ENCODE results near the gene MESD.
A peak's percentile ranks its signal among the peaks of the same experiment; 100 is the strongest.

The MESD gene

GRCh38 chr15:80996247-80996646, 6.6 kb upstream of the MESD start:
- Histone ChIP-seq H3K4me3 (ENCODE audit: low read depth in 1 of 2, low read length in 1 of 2) (no peak overlapping the region), H3K36me3 (no peaks in the 10 kb centered on the region), H3K4me1 (ENCODE audit: control insufficient read depth in 1 of 2, insufficient read depth in 1 of 2, low read depth in 1 of 2, low read length in 1 of 2) (peaks cover 14 to 15% of the 10 kb centered on the region in 2 experiments), H3K27ac (no peak overlapping the region), H3K9me3 (no peaks in the 10 kb centered on the region), H3K27me3 (no peaks in the 10 kb centered on the region)
- TF ChIP-seq CTCF (IDR thresholded peaks at IDR 0.05) = peak; percentile 73

- H3K9me3 ChIP-seq = no peaks in the 10 kb centered on the region
- no peak for TF ChIP-seq CTCF (IDR thresholded peaks at IDR 0.05)
- H3K4me3 ChIP-seq (ENCODE audit: low read depth in 1 of 2, low read length in 1 of 2) = no peak overlapping the region
- H3K27ac ChIP-seq = no peak overlapping the region
- H3K36me3 ChIP-seq = no peaks in the 10 kb centered on the region
- H3K4me1 ChIP-seq (ENCODE audit: control insufficient read depth in 1 of 2, insufficient read depth in 1 of 2, low read depth in 1 of 2, low read length in 1 of 2) = peaks cover 19 to 24% of the 10 kb centered on the region in 2 experiments
- H3K27me3 ChIP-seq = no peaks in the 10 kb centered on the region
These were observed 2.8 kb upstream of the MESD start for GRCh38 chr15:80992441-80992840.

GRCh38 chr15:80992006-80992405, 2.4 kb upstream of the MESD start:
- H3K27ac ChIP-seq = no peak overlapping the region
- H3K36me3 ChIP-seq = no peaks in the 10 kb centered on the region
- H3K27me3 ChIP-seq = no peaks in the 10 kb centered on the region
- H3K4me1 ChIP-seq (ENCODE audit: control insufficient read depth in 1 of 2, insufficient read depth in 1 of 2, low read depth in 1 of 2, low read length in 1 of 2) = peaks cover 19 to 24% of the 10 kb centered on the region in 2 experiments
- TF ChIP-seq CTCF (IDR thresholded peaks at IDR 0.05) = no peak
- no peaks in the 10 kb centered on the region for H3K9me3 ChIP-seq
- no peak overlapping the region for H3K4me3 ChIP-seq (ENCODE audit: low read depth in 1 of 2, low read length in 1 of 2)

- H3K27ac ChIP-seq = no peak overlapping the region
- TF ChIP-seq CTCF (IDR thresholded peaks at IDR 0.05) = no peak
- H3K27me3 ChIP-seq = no peaks in the 10 kb centered on the region
- no peaks in the 10 kb centered on the region for H3K36me3 ChIP-seq
- H3K9me3 ChIP-seq = no peaks in the 10 kb centered on the region
- no peak overlapping the region for H3K4me3 ChIP-seq (ENCODE audit: low read depth in 1 of 2, low read length in 1 of 2)
- peaks cover 19 to 24% of the 10 kb centered on the region in 2 experiments for H3K4me1 ChIP-seq (ENCODE audit: control insufficient read depth in 1 of 2, insufficient read depth in 1 of 2, low read depth in 1 of 2, low read length in 1 of 2)
These were observed 1.8 kb upstream of the MESD start for GRCh38 chr15:80991421-80991820.

GRCh38 chr15:80990955-80991354, 1.3 kb upstream of the MESD start:
- Histone ChIP-seq H3K4me1 (ENCODE audit: control insufficient read depth in 1 of 2, insufficient read depth in 1 of 2, low read depth in 1 of 2, low read length in 1 of 2) (peaks cover 19 to 24% of the 10 kb centered on the region in 2 experiments), H3K27ac (no peak overlapping the region), H3K27me3 (no peaks in the 10 kb centered on the region), H3K36me3 (no peaks in the 10 kb centered on the region), H3K4me3 (ENCODE audit: low read depth in 1 of 2, low read length in 1 of 2) (no peak overlapping the region), H3K9me3 (no peaks in the 10 kb centered on the region)
- TF ChIP-seq CTCF (IDR thresholded peaks at IDR 0.05) = no peak

GRCh38 chr15:80989081-80989517, 520 bp downstream of the MESD start:
- Histone ChIP-seq H3K4me1 (ENCODE audit: control insufficient read depth in 1 of 2, insufficient read depth in 1 of 2, low read depth in 1 of 2, low read length in 1 of 2) (peaks cover 32 to 38% of the 10 kb centered on the region in 2 experiments), H3K9me3 (no peaks in the 10 kb centered on the region), H3K27me3 (no peaks in the 10 kb centered on the region), H3K36me3 (no peaks in the 10 kb centered on the region), H3K27ac (peak overlapping the region; percentile 81), H3K4me3 (ENCODE audit: low read depth in 1 of 2, low read length in 1 of 2) (peak overlapping the region; percentile 74 to 88)
- no peak for TF ChIP-seq CTCF (IDR thresholded peaks at IDR 0.05)
